NCI-H774 (cell line): ENCODE measurements around the gene PRSS48.
"Not testable (repeated sequence)": the region's sequence is repeated elsewhere in the genome, so short reads cannot be mapped to it uniquely, and the experiment has no call there.

Experiments used
- DNase-seq: peaks from one replicate; lab custom pipeline; 2025; lab: John Stamatoyannopoulos, UW

PRSS48 gene

DNA sequence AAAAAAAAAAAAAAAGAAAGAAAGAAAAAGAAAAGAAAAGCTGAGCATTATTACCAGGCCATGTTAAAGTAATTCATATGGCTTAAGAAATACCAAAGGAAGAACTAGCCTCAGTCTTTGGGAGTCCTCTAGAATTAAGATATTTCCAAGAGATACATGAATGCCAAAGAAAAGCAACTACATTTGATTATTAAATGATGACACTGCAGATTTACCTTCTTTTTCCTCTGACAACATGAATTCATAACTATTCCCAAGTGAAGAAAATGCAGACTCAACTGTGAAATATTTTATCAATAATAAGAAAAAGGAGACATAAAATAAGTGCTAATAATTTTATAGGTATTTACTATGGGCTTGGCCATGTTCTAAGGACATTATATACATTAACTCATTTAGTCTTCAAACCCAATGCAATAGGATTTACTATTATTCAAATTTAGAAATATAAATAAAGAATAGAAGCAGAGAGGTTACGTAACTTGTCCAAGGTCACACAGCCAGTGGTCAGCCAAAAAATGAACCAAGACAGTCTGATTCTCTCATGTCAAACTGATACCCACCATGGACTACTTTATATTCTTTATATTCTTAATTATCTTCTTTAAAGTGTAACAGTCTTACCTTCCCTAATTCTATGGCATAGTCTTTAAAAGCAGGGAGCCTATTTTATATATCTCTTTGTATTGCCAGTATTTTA is 41.5 kb downstream of the PRSS48 start:
- no peak for DNase-seq

GRCh38 chr4:151319490-151319889 is 42.5 kb downstream of the PRSS48 start:
- DNase-seq = no peak

DNA sequence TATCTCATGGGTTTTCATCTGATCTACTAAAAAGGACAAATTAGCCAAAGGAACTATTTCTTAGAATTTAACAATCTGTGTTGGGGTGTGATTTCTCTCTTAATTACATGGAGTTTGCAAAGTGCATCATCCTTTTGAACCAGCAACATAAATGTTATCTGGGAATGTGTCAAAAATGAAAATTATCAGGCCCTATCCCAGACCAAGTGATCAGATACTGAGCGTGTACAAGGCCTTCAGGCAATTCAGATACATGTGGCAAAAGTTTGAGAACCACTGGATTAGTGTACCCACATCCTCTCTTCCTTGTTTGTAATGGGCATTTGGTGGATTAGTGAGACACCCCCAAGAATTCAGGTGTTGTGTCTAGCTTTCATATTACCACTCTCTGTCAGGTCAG is 44.6 kb downstream of the PRSS48 start:
- no peak for DNase-seq

DNA sequence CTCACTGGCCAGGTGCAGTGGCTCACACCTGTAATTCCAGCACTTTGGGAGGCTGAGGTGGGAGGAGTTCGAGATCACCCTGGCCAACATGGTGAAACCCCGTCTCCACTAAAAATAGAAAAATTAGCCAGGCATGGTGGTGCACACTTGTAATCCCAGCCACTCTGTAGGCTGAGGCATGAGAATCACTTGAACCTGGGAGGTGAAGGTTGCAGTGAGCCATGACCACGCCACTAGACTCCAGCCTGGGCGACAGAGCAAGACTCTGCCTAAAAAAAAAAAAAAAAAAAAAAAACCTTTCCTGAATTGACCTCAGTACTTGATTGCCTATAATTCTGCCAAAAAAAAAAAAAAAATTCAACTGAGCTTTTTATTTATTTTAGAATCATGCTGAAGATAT is 45.2 kb downstream of the PRSS48 start:
- DNase-seq = not testable (repeated sequence)

- DNase-seq = no peak
Measured at GRCh38 chr4:151322570-151322969, 45.6 kb downstream of the PRSS48 start.

GRCh38 chr4:151323667-151324066 is 46.7 kb downstream of the PRSS48 start:
- DNase-seq = no peak

- no peak for DNase-seq
Measured at GRCh38 chr4:151324124-151324751, 47.3 kb downstream of the PRSS48 start.

DNA sequence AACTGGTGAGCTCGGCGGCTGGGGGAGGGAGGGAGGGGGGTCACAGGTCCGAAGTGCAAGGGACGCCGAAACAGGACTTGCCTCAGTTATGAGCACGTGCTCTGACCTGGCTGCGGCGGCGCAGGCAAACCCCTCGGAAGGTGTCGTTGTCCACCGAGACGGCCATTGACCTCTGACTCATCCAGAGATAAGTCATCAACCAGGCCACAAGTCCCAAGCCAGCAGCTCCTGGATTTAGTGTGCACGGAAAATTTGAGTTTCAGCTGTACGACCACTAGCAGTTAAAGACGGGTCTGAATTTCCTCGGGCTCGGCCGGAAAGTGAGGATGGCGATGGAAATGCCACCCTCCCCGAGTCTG is 47.8 kb downstream of the PRSS48 start:
- no peak for DNase-seq

GRCh38 chr4:151325111-151325948 is 48.4 kb downstream of the PRSS48 start, which contains the start of gene SH3D19:
Gene SH3D19 (minus strand): TSS chr4:151325605. CDS start chr4:151325352, 253 bp downstream.
- peak; percentile 8 for DNase-seq

- no peak for DNase-seq
Measured at GRCh38 chr4:151325949-151326246, 48.9 kb downstream of the PRSS48 start.

GRCh38 chr4:151329217-151330007 is 52.5 kb downstream of the PRSS48 start:
- no peak for DNase-seq

DNA sequence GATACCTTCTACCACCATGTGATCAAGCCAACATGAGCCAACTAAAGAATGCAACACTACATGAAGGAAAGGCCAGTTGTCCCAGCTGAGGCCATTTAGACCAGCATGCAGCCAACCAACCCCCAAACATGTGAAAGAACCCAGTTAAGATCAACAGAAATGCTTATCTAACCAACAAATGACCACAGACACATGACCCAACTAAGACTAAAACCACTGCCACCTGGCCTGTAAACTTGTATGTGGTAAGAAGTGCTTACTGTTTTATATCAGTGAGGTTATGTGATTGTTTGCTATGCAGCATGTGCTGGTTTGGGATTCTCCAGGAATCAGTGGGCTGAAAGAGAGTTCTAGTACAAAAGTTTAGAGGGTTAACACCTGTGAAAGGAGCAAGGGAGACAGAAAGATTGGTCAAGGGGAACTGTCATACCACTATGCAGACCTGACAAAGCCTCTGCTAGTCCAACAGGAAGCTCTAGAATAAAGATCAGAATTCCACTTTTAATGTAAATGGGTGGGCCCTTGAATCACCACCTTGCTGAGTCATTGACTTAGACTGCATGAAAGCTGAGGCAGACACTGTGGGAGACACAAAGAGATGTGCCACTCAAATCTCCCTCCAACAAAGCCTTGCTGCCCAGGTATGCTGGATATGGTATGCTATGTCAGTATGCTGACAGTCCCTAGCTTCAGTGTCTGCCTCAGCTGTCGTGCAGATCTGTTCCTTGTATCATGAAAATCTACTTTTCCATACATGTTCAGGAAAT is 54.5 kb downstream of the PRSS48 start:
- DNase-seq = no peak

DNA sequence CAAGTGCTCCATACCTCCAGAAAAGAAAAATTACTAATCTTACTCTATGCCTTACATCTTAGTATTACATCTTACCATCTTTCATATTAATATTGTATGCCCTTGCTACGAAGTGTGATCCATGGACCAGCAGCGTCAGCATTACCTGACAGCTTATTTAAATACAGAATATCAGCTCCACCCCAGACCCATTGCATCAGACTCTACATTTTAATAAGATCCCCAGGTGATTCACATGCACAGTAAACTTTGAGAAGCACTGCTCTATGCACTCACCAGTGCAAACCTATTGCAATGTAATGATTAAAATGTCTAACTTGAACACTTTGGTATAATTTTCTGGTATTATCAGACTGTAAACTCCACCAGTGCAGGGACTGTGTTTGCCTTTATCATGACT is 62.5 kb downstream of the PRSS48 start:
- no peak for DNase-seq

- no peak for DNase-seq
Measured at GRCh38 chr4:151340751-151341385, 63.9 kb downstream of the PRSS48 start.
